Panc1 (cell line): ENCODE measurements around the gene SLC35F4. TPM values are rescaled to one million over a fixed set of nuclear protein-coding genes. Genes with fewer than 3 reads are reported as not detected.

Source experiments
- ATAC-seq: fragments of 200-7000 bp; cut with Tn5 transposase; 2 replicates; pipeline ENCODE4 v1.9.1; 2020; ENCODE audit warnings: mild to moderate bottlenecking, moderate library complexity
- BruUV-seq: library from RNA; stranded (reverse); fragments of 400-500 nt; replicated peaks from 2 replicates; lab custom pipeline; 2021; lab: Mats Ljungman, UMichigan
- CTCF ChIA-PET: fragments of 300-600 bp; sonication (Branson Sonifier 250); formaldehyde crosslinking; loops from one replicate; lab custom pipeline; 2022; ENCODE audit warnings: antibody characterized with exemption; lab: Charles Lee
- POLR2A ChIA-PET: fragments of 300-600 bp; sonication (Branson Sonifier 250); formaldehyde crosslinking; loops from one replicate; lab custom pipeline; 2022; ENCODE audit warnings: antibody characterized with exemption; lab: Charles Lee
- DNase-seq: peaks from one replicate; pipeline ENCODE4 v3.0.0-alpha.2; 2010; ENCODE audit warnings: low read depth, low spot score
- H3K27ac ChIP-seq: 2 replicates; pipeline ENCODE4 v1.5.1; 2011; ENCODE audit warnings: mild to moderate bottlenecking, low read length, inconsistent platforms
- H3K27me3 ChIP-seq: fragments of 200-500 bp; sonication (Bioruptor generic); 2 replicates; pipeline ENCODE4 v1.6.0; 2014; ENCODE audit warnings: low read length, inconsistent platforms; ENCODE audit not compliant: control insufficient read depth, insufficient read depth
- H3K36me3 ChIP-seq: fragments of 200-500 bp; sonication (Bioruptor generic); 2 replicates; pipeline ENCODE4 v1.5.1; 2014; ENCODE audit warnings: inconsistent platforms, mild to moderate bottlenecking, low read length, moderate library complexity; ENCODE audit not compliant: control insufficient read depth, insufficient read depth
- H3K4me1 ChIP-seq: 2 replicates; pipeline ENCODE4 v1.5.1; 2011; ENCODE audit warnings: inconsistent platforms, mild to moderate bottlenecking, low read length, moderate library complexity; ENCODE audit not compliant: control insufficient read depth, insufficient read depth
- H3K4me3 ChIP-seq, 2 experiments: 2 replicates each; pipeline ENCODE4 v1.5.1; 2011 to 2012; ENCODE audit warnings: low read depth in 2 of 2, low read length in 2 of 2, mild to moderate bottlenecking in 2 of 2, inconsistent platforms in 1 of 2, moderate library complexity in 1 of 2
- H3K9me3 ChIP-seq: fragments of 200-500 bp; sonication (Bioruptor generic); 2 replicates; pipeline ENCODE4 v1.5.1; 2014; ENCODE audit warnings: low read depth, mild to moderate bottlenecking, inconsistent platforms, low read length, moderate library complexity; ENCODE audit not compliant: control insufficient read depth, insufficient read depth
- POLR2AphosphoS5 ChIP-seq: IDR thresholded peaks from 2 replicates; pipeline ENCODE4 v1.6.1; 2012; ENCODE audit warnings: mild to moderate bottlenecking, low read depth, low read length, moderate library complexity
- REST ChIP-seq, 2 experiments: IDR thresholded peaks; 2 replicates each; pipeline ENCODE4 v1.6.1; 2011 to 2012; ENCODE audit warnings: low read depth in 2 of 2, control low read depth in 1 of 2, low read length in 1 of 2, mild to moderate bottlenecking in 1 of 2, moderate library complexity in 1 of 2; ENCODE audit not compliant: insufficient read depth in 1 of 2
- SIN3A ChIP-seq: IDR thresholded peaks from 2 replicates; pipeline ENCODE4 v1.6.1; 2012; ENCODE audit warnings: low read depth, mild to moderate bottlenecking, low read length, moderate library complexity, borderline replicate concordance; ENCODE audit not compliant: insufficient read depth
- TCF7L2 ChIP-seq: IDR thresholded peaks from 2 replicates; pipeline ENCODE4 v1.6.1; 2011; ENCODE audit warnings: mild to moderate bottlenecking, low read depth, low read length, inconsistent platforms
- in situ Hi-C: cut with HindIII; loops from 2 replicates; pipeline ENCODE4 v1.10.0; 2016; ENCODE audit warnings: low sequenced_read_pairs, low pct_unique_long_range_greater_than_20kb
- intact Hi-C: fragments of 100-400 bp; cut with micrococcal nuclease; formaldehyde crosslinking; loops from one replicate; pipeline ENCODE4 v1.10.0; 2022; ENCODE audit not compliant: unreplicated experiment
- total RNA-seq: library from RNA; stranded (reverse); gene quantifications from one replicate; pipeline ENCODE4 v1.2.1, GENCODE V29; 2021; ENCODE audit not compliant: unreplicated experiment
- TF ChIP-seq, protein P1 (sequence below): fragments of 450-650 bp; IDR thresholded peaks from 2 replicates; pipeline ENCODE4 v1.5.1; 2017; ENCODE audit warnings: mild to moderate bottlenecking

The SLC35F4 gene
- total RNA-seq, 1 experiment from 2014 or later = not detected

DNA sequence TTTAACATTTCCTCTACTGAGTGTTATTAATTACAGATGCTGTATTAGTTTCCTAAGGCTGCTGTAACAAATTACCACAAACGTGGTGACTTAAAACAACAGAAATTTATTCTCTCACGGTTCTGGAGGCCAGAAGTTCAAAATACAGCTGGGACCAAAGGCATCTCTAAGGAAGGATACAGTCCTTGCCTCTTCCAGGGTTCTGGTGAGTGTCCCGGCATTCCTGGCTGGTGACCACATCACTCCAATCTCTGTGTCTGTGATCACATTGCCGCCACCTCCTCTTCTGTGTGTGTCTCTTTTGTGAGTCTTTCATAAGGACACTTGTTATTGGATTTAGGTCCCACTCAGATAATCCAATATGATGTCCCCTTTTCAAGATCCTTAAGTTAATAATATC, 287.1 kb downstream of the SLC35F4 start:
- no peaks in the 10 kb centered on the region for H3K27me3 ChIP-seq
- DNase-seq (no peak), ATAC-seq (no peak)
- no peaks in the 10 kb centered on the region for H3K9me3 ChIP-seq
- no peaks in the 10 kb centered on the region for H3K36me3 ChIP-seq
- TF ChIP-seq SIN3A = no peak
- no peak for TF ChIP-seq POLR2AphosphoS5
- no peak for TF ChIP-seq TCF7L2
- TF ChIP-seq, protein P1, sequence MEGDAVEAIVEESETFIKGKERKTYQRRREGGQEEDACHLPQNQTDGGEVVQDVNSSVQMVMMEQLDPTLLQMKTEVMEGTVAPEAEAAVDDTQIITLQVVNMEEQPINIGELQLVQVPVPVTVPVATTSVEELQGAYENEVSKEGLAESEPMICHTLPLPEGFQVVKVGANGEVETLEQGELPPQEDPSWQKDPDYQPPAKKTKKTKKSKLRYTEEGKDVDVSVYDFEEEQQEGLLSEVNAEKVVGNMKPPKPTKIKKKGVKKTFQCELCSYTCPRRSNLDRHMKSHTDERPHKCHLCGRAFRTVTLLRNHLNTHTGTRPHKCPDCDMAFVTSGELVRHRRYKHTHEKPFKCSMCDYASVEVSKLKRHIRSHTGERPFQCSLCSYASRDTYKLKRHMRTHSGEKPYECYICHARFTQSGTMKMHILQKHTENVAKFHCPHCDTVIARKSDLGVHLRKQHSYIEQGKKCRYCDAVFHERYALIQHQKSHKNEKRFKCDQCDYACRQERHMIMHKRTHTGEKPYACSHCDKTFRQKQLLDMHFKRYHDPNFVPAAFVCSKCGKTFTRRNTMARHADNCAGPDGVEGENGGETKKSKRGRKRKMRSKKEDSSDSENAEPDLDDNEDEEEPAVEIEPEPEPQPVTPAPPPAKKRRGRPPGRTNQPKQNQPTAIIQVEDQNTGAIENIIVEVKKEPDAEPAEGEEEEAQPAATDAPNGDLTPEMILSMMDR = no peak
- no peak for TF ChIP-seq REST (IDR thresholded peaks at IDR 0.05; ENCODE audit: insufficient read depth in 1 of 2, low read depth in 2 of 2, low read length in 1 of 2)
- BruUV-seq = no TSS peak
- intact Hi-C loops = no loop called here
- no peak overlapping the region for H3K27ac ChIP-seq
- no peaks in the 10 kb centered on the region for H3K4me1 ChIP-seq
- in situ Hi-C loops = no loop called here
- POLR2A ChIA-PET = no interaction called here
- CTCF ChIA-PET = no interaction called here
- H3K4me3 ChIP-seq = no peak overlapping the region

DNA sequence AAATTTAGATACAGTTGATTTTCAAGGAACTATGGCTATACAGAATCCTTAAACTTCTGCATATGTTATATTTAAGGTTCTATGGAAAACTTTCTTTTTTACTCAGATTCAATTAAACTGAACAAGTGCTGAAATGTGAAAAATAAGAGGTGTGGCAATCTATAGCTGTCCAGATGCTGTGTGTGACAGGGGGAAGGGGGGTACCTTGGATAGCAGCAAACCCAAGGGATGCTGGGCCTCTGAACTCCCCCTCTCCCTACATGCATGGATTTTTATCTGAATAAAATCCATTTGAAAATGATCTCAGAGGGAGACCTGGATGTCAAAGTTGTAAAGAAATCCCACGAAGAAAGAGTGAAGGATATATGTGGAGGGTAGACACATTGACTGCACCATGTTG, 289.4 kb downstream of the SLC35F4 start:
- no peak for TF ChIP-seq TCF7L2
- no peak for TF ChIP-seq REST (IDR thresholded peaks at IDR 0.05; ENCODE audit: insufficient read depth in 1 of 2, low read depth in 2 of 2, low read length in 1 of 2)
- TF ChIP-seq SIN3A = no peak
- TF ChIP-seq, protein P1 = no peak
- no peak for TF ChIP-seq POLR2AphosphoS5
- H3K27ac ChIP-seq = no peak overlapping the region
- BruUV-seq = no TSS peak
- in situ Hi-C loops = no loop called here
- H3K4me3 ChIP-seq = no peak overlapping the region
- no peaks in the 10 kb centered on the region for H3K4me1 ChIP-seq
- ATAC-seq (no peak), DNase-seq (no peak)
- ChIA-PET CTCF (no interaction called here), POLR2A (no interaction called here)
- intact Hi-C loops = no loop called here
- no peaks in the 10 kb centered on the region for H3K36me3 ChIP-seq
- H3K9me3 ChIP-seq = no peaks in the 10 kb centered on the region
- no peaks in the 10 kb centered on the region for H3K27me3 ChIP-seq
